HFFc6 (cell line): ENCODE measurements around the gene MSI2. TPM values are rescaled to one million over a fixed set of nuclear protein-coding genes. Genes with fewer than 3 reads are reported as not detected.

Experiments
- DNase-seq: peaks from one replicate; pipeline ENCODE4 v3.0.0-alpha.2; 2018
- H3K27ac Mint-ChIP-seq: 2 replicates; pipeline ENCODE4 v1.8.0; 2020; ENCODE audit warnings: mild to moderate bottlenecking, mixed read lengths
- H3K27me3 Mint-ChIP-seq: 2 replicates; pipeline ENCODE4 v1.8.0; 2021; ENCODE audit warnings: mild to moderate bottlenecking, moderate library complexity, mixed read lengths; ENCODE audit not compliant: insufficient read depth
- H3K36me3 Mint-ChIP-seq: 2 replicates; pipeline ENCODE4 v1.8.0; 2021; ENCODE audit warnings: low read depth, mixed read lengths
- H3K4me1 Mint-ChIP-seq: 2 replicates; pipeline ENCODE4 v1.8.0; 2020; ENCODE audit warnings: low read depth, mixed read lengths
- H3K4me3 Mint-ChIP-seq: 2 replicates; pipeline ENCODE4 v1.8.0; 2020; ENCODE audit warnings: mild to moderate bottlenecking, moderate library complexity, mixed read lengths
- H3K9me3 Mint-ChIP-seq: 2 replicates; pipeline ENCODE4 v1.8.0; 2020; ENCODE audit warnings: mild to moderate bottlenecking, mixed read lengths
- total RNA-seq, 6 experiments: library from RNA; stranded (reverse); fragmentation: NEBNext Ultra II Directional; extraction: Animal tissue kit (Norgen Biotek cat#: 25700); gene quantifications; 2 replicates in 1 of 6; 3 replicates in 5 of 6; pipeline ENCODE4 v1.2.3, GENCODE V29; 2021
- TF ChIP-seq, protein P1 (sequence below): fragments of 200-600 bp; sonication (generic); IDR thresholded peaks from 2 replicates; pipeline ENCODE4 v1.5.0; 2021; ENCODE audit warnings: antibody characterized with exemption, mild to moderate bottlenecking

The MSI2 gene
- total RNA-seq, 6 experiments from 2014 or later = 53.5 to 71.7 (median 55.0) TPM

- DNase-seq = no peak
- Mint-ChIP-seq H3K36me3 (no peaks in the 10 kb centered on the region), H3K9me3 (no peaks in the 10 kb centered on the region), H3K27me3 (no peaks in the 10 kb centered on the region), H3K4me1 (peaks cover 6% of the 10 kb centered on the region; the same call in 1 of the 2 replicates), H3K27ac (no peak overlapping the region), H3K4me3 (no peak overlapping the region)
- TF ChIP-seq, protein P1, sequence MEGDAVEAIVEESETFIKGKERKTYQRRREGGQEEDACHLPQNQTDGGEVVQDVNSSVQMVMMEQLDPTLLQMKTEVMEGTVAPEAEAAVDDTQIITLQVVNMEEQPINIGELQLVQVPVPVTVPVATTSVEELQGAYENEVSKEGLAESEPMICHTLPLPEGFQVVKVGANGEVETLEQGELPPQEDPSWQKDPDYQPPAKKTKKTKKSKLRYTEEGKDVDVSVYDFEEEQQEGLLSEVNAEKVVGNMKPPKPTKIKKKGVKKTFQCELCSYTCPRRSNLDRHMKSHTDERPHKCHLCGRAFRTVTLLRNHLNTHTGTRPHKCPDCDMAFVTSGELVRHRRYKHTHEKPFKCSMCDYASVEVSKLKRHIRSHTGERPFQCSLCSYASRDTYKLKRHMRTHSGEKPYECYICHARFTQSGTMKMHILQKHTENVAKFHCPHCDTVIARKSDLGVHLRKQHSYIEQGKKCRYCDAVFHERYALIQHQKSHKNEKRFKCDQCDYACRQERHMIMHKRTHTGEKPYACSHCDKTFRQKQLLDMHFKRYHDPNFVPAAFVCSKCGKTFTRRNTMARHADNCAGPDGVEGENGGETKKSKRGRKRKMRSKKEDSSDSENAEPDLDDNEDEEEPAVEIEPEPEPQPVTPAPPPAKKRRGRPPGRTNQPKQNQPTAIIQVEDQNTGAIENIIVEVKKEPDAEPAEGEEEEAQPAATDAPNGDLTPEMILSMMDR = no peak
Observed at GRCh38 chr17:57281887-57282286, 25.6 kb downstream of the MSI2 start.

DNA sequence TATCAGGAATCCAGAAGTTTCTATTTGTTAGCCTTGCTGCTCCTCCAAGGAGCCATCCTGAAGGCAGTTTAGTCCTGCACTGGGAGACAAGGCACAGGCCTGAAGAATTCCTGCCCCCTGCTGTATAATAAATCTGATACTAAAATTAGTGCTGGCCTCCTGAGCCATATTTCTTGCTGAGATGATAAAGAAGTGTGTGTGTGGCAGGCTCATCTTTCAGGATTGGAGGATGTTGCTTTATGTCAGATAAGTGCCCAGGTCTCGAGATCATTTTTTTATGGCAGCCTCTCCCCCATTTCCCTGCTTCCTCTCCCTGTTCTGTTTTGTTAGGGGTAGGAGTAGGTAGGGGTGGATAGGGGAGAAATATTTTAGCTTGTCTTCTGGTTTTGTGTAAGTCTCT is 26.0 kb downstream of the MSI2 start:
- Mint-ChIP-seq H3K9me3 (no peaks in the 10 kb centered on the region), H3K4me3 (no peak overlapping the region), H3K27ac (no peak overlapping the region), H3K36me3 (no peaks in the 10 kb centered on the region), H3K4me1 (peaks cover 6% of the 10 kb centered on the region; the same call in 1 of the 2 replicates), H3K27me3 (no peaks in the 10 kb centered on the region; the same call in 1 of the 2 replicates)
- DNase-seq = no peak
- TF ChIP-seq, protein P1 = no peak

- no peak overlapping the region for H3K4me3 Mint-ChIP-seq
- no peaks in the 10 kb centered on the region; the same call in 1 of the 2 replicates for H3K36me3 Mint-ChIP-seq
- H3K27ac Mint-ChIP-seq = no peak overlapping the region
- H3K9me3 Mint-ChIP-seq = no peaks in the 10 kb centered on the region
- no peaks in the 10 kb centered on the region; the same call in 1 of the 2 replicates for H3K27me3 Mint-ChIP-seq
- no peak for DNase-seq
- peaks cover 6% of the 10 kb centered on the region; the same call in 1 of the 2 replicates for H3K4me1 Mint-ChIP-seq
- TF ChIP-seq, protein P1 = no peak
Observed at GRCh38 chr17:57283203-57283971, 27.1 kb downstream of the MSI2 start.

- Mint-ChIP-seq H3K27me3 (no peaks in the 10 kb centered on the region; the same call in 1 of the 2 replicates), H3K36me3 (no peaks in the 10 kb centered on the region; the same call in 1 of the 2 replicates), H3K4me1 (peaks cover 6% of the 10 kb centered on the region; the same call in 1 of the 2 replicates), H3K4me3 (no peak overlapping the region), H3K27ac (no peak overlapping the region), H3K9me3 (no peaks in the 10 kb centered on the region)
- TF ChIP-seq, protein P1 = no peak
- DNase-seq = no peak
Observed at GRCh38 chr17:57284583-57284982, 28.3 kb downstream of the MSI2 start.

DNA sequence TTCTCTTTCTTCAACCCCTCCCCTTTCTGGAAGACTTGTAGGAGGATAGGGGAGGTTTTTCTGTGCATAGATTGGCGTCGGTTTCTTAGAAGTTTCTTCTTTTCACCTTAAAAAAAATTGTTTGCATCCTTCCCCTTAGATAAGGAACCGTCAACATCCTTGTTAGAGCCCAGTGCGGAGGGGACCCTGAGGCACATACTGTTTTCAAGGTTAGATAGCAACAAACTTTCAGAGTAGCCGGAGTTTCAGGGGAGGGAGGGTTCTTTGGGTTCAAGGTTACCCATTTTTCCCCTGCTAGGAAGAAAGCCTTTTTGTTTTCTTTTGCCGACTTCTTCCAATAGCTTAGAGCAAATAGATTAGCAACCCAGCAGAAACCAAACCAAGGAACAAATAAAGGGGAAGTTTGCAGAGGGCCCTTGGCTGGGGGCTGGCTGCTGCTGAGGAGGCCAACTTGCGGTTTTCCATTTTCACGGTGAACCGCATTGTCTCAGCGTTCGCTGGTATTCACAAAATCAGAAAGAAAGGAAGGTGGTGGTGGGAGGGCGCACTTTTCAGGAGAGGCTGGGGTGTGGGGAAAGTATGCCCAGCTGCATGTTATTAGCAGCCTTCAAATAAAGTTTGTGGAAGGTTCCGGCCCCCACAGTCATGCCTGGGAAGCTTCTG is 28.8 kb downstream of the MSI2 start:
- Mint-ChIP-seq H3K9me3 (no peaks in the 10 kb centered on the region), H3K36me3 (no peaks in the 10 kb centered on the region; the same call in 1 of the 2 replicates), H3K4me3 (no peak overlapping the region), H3K27me3 (no peaks in the 10 kb centered on the region; the same call in 1 of the 2 replicates), H3K27ac (no peak overlapping the region), H3K4me1 (peaks cover 6% of the 10 kb centered on the region; the same call in 1 of the 2 replicates)
- DNase-seq = no peak
- TF ChIP-seq, protein P1 = no peak
